ENCODE data around the gene PKLR.
"Not testable (repeated sequence)": the region's sequence is repeated elsewhere in the genome, so short reads cannot be mapped to it uniquely, and the experiment has no call there.

Gene PKLR

GRCh38 chr1:155301342-155301841 is at the start of gene PKLR:
Gene PKLR, minus strand, starts transcription at chr1:155301438. Its CDS starts 43 bp downstream, at chr1:155301395.
- no peak for TF ChIP-seq POLR2A (IDR thresholded peaks at IDR 0.05; ENCODE audit: low read depth, low read length)
- no peak for DNase-seq (ENCODE audit: insufficient read length, low spot score)
- no peak for FAIRE-seq

- FAIRE-seq (no peak), DNase-seq (ENCODE audit: insufficient read length, low spot score) (no peak)
- TF ChIP-seq POLR2A (IDR thresholded peaks at IDR 0.05; ENCODE audit: low read depth, low read length) = no peak
Measured at GRCh38 chr1:155342842-155343241, 41.6 kb upstream of the PKLR start.

- TF ChIP-seq POLR2A (IDR thresholded peaks at IDR 0.05; ENCODE audit: low read depth, low read length) = no peak
- FAIRE-seq (no peak), DNase-seq (ENCODE audit: insufficient read length, low spot score) (no peak)
Measured at GRCh38 chr1:155339515-155340097, 38.4 kb upstream of the PKLR start.

- FAIRE-seq (no peak), DNase-seq (ENCODE audit: insufficient read length, low spot score) (no peak)
- no peak for TF ChIP-seq POLR2A (IDR thresholded peaks at IDR 0.05; ENCODE audit: low read depth, low read length)
Measured at GRCh38 chr1:155334962-155335361, 33.7 kb upstream of the PKLR start.

GRCh38 chr1:155329980-155330598 is 28.9 kb upstream of the PKLR start:
- no peak for TF ChIP-seq POLR2A (IDR thresholded peaks at IDR 0.05; ENCODE audit: low read depth, low read length)
- FAIRE-seq = no peak
- DNase-seq (ENCODE audit: insufficient read length, low spot score) = no peak

GRCh38 chr1:155328856-155329255 is 27.6 kb upstream of the PKLR start:
- not testable (repeated sequence) for FAIRE-seq; DNase-seq (ENCODE audit: insufficient read length, low spot score)

GRCh38 chr1:155327981-155328380 is 26.7 kb upstream of the PKLR start:
- no peak for FAIRE-seq
- no peak for TF ChIP-seq POLR2A (IDR thresholded peaks at IDR 0.05; ENCODE audit: low read depth, low read length)
- no peak for DNase-seq (ENCODE audit: insufficient read length, low spot score)

- DNase-seq (ENCODE audit: insufficient read length, low spot score) (no peak), FAIRE-seq (no peak)
- no peak for TF ChIP-seq POLR2A (IDR thresholded peaks at IDR 0.05; ENCODE audit: low read depth, low read length)
Measured at GRCh38 chr1:155326631-155327037, 25.4 kb upstream of the PKLR start.

GRCh38 chr1:155326020-155326526 is 24.8 kb upstream of the PKLR start:
- TF ChIP-seq POLR2A (IDR thresholded peaks at IDR 0.05; ENCODE audit: low read depth, low read length) = no peak
- FAIRE-seq (no peak), DNase-seq (ENCODE audit: insufficient read length, low spot score) (no peak)

- DNase-seq (ENCODE audit: insufficient read length, low spot score) = no peak
- FAIRE-seq = no peak
- TF ChIP-seq POLR2A (IDR thresholded peaks at IDR 0.05; ENCODE audit: low read depth, low read length) = no peak
Measured at GRCh38 chr1:155325603-155325893, 24.3 kb upstream of the PKLR start.

- 0 out of 2 replicates have a peak, but pooled peaks have one; percentile 18 for TF ChIP-seq POLR2A (IDR thresholded peaks at IDR 0.05; ENCODE audit: low read depth, low read length)
- FAIRE-seq (no peak), DNase-seq (ENCODE audit: insufficient read length, low spot score) (peak; percentile 68)
Measured at GRCh38 chr1:155324717-155325602, 23.7 kb upstream of the PKLR start.

- FAIRE-seq = no peak
- peak; percentile 91 for TF ChIP-seq POLR2A (IDR thresholded peaks at IDR 0.05; ENCODE audit: low read depth, low read length)
Measured at GRCh38 chr1:155324037-155324716, 22.9 kb upstream of the PKLR start.

GRCh38 chr1:155323729-155324036 is 22.4 kb upstream of the PKLR start:
- DNase-seq (ENCODE audit: insufficient read length, low spot score) (peak; percentile 78), FAIRE-seq (no peak)
- peak; percentile 54 for TF ChIP-seq POLR2A (IDR thresholded peaks at IDR 0.05; ENCODE audit: low read depth, low read length)

More at GRCh38 chr1:155324037-155324716, 22.9 kb upstream of the PKLR start:
- DNase-seq (ENCODE audit: insufficient read length, low spot score) = peak; percentile 94
